SK-N-SH treated with all-trans-retinoic acid at 6 μM for 48 hours (cell line): Measurements from ENCODE around the gene ELP4.

Experiments used
- ARNTL ChIP-seq: fragments of 450-650 bp; formaldehyde crosslinking; IDR thresholded peaks from 2 replicates; pipeline ENCODE4 v1.5.0; 2020; ENCODE audit warnings: low read depth, mild to moderate bottlenecking, moderate library complexity, borderline replicate concordance
- BACH2 ChIP-seq: fragments of 250-450 bp; sonication (Bioruptor Pico); IDR thresholded peaks from 2 replicates; pipeline ENCODE4 v1.9.0; 2021; ENCODE audit warnings: mild to moderate bottlenecking, borderline replicate concordance
- CSRNP3 ChIP-seq: fragments of 250-450 bp; sonication (Bioruptor Pico); IDR thresholded peaks from 2 replicates; pipeline ENCODE4 v1.5.1; 2021; ENCODE audit warnings: mild to moderate bottlenecking, moderate library complexity

- no peak for TF ChIP-seq CSRNP3 (CRISPR knock-in tag)
- TF ChIP-seq BACH2 (CRISPR knock-in tag) = no peak
- TF ChIP-seq ARNTL (CRISPR knock-in tag) = no peak
Measured at GRCh38 chr11:31783252-31783651, 273.7 kb downstream of the ELP4 start.
